ENCODE measurements around the gene IQCE.
"Not testable (repeated sequence)": the region's sequence is repeated elsewhere in the genome, so short reads cannot be mapped to it uniquely, and the experiment has no call there.

Gene IQCE

GRCh38 chr7:2525658-2526630 lies 32.8 kb upstream of the IQCE start:
- DNase-seq: no peak
- H3K4me3 Mint-ChIP-seq: no peak overlapping the region
- H3K9me3 Mint-ChIP-seq: no peaks in the 10 kb centered on the region
- peaks cover 30% of the 10 kb centered on the region for H3K36me3 Mint-ChIP-seq (ENCODE audit: low read depth)
- H3K27me3 Mint-ChIP-seq: no peaks in the 10 kb centered on the region
- H3K4me1 Mint-ChIP-seq (ENCODE audit: low read depth): peaks cover 74% of the 10 kb centered on the region
- H3K27ac Mint-ChIP-seq: no peak overlapping the region

GRCh38 chr7:2526659-2527504 lies 31.9 kb upstream of the IQCE start:
- no peaks in the 10 kb centered on the region for H3K27me3 Mint-ChIP-seq
- H3K36me3 Mint-ChIP-seq (ENCODE audit: low read depth): peaks cover 30% of the 10 kb centered on the region
- H3K4me3 Mint-ChIP-seq: no peak overlapping the region
- no peaks in the 10 kb centered on the region for H3K9me3 Mint-ChIP-seq
- no peak for DNase-seq
- peaks cover 73% of the 10 kb centered on the region for H3K4me1 Mint-ChIP-seq (ENCODE audit: low read depth)
- no peak overlapping the region for H3K27ac Mint-ChIP-seq

GRCh38 chr7:2527505-2528467 lies 31.0 kb upstream of the IQCE start:
- H3K27ac Mint-ChIP-seq: peak overlapping the region; percentile 87
- peaks cover 30% of the 10 kb centered on the region for H3K36me3 Mint-ChIP-seq (ENCODE audit: low read depth)
- H3K4me3 Mint-ChIP-seq: no peak overlapping the region
- DNase-seq: no peak
- H3K4me1 Mint-ChIP-seq (ENCODE audit: low read depth): peaks cover 64% of the 10 kb centered on the region
- H3K27me3 Mint-ChIP-seq: no peaks in the 10 kb centered on the region
- H3K9me3 Mint-ChIP-seq: no peaks in the 10 kb centered on the region

GRCh38 chr7:2528481-2529095 lies 30.2 kb upstream of the IQCE start:
- Mint-ChIP-seq H3K4me3 (no peak overlapping the region), H3K9me3 (no peaks in the 10 kb centered on the region), H3K4me1 (ENCODE audit: low read depth) (peaks cover 58% of the 10 kb centered on the region), H3K36me3 (ENCODE audit: low read depth) (peaks cover 27% of the 10 kb centered on the region), H3K27ac (peak overlapping the region; percentile 87), H3K27me3 (no peaks in the 10 kb centered on the region)
- no peak for DNase-seq

- Mint-ChIP-seq H3K27ac (peak overlapping the region; percentile 97), H3K9me3 (no peaks in the 10 kb centered on the region), H3K27me3 (no peaks in the 10 kb centered on the region), H3K36me3 (ENCODE audit: low read depth) (peaks cover 27% of the 10 kb centered on the region), H3K4me1 (ENCODE audit: low read depth) (peaks cover 54% of the 10 kb centered on the region), H3K4me3 (peak overlapping the region; percentile 73)
- peak; percentile 71 for DNase-seq
These were observed 29.4 kb upstream of the IQCE start for GRCh38 chr7:2529161-2530070.

GRCh38 chr7:2530071-2530987 lies 28.4 kb upstream of the IQCE start:
- Mint-ChIP-seq H3K27me3 (no peaks in the 10 kb centered on the region), H3K4me3 (peak overlapping the region; percentile 73), H3K36me3 (ENCODE audit: low read depth) (peaks cover 27% of the 10 kb centered on the region), H3K9me3 (no peaks in the 10 kb centered on the region), H3K27ac (peak overlapping the region; percentile 97), H3K4me1 (ENCODE audit: low read depth) (peaks cover 54% of the 10 kb centered on the region)
- peak; percentile 80 for DNase-seq

GRCh38 chr7:2530994-2531795 lies 27.6 kb upstream of the IQCE start:
- peaks cover 20% of the 10 kb centered on the region for H3K36me3 Mint-ChIP-seq (ENCODE audit: low read depth)
- DNase-seq, H3K9me3 Mint-ChIP-seq, H3K27me3 Mint-ChIP-seq: not testable (repeated sequence)
- H3K4me3 Mint-ChIP-seq: peak overlapping the region; percentile 73
- peak overlapping the region; percentile 97 for H3K27ac Mint-ChIP-seq
- peaks cover 47% of the 10 kb centered on the region for H3K4me1 Mint-ChIP-seq (ENCODE audit: low read depth)

GRCh38 chr7:2531796-2532110 lies 27.0 kb upstream of the IQCE start:
- H3K36me3 Mint-ChIP-seq (ENCODE audit: low read depth): peaks cover 15% of the 10 kb centered on the region
- H3K4me3 Mint-ChIP-seq, H3K27ac Mint-ChIP-seq, H3K27me3 Mint-ChIP-seq, DNase-seq, H3K9me3 Mint-ChIP-seq: not testable (repeated sequence)
- peaks cover 45% of the 10 kb centered on the region for H3K4me1 Mint-ChIP-seq (ENCODE audit: low read depth)

GRCh38 chr7:2532199-2532772 lies 26.5 kb upstream of the IQCE start:
- H3K36me3 Mint-ChIP-seq (ENCODE audit: low read depth): peaks cover 10% of the 10 kb centered on the region
- H3K27ac Mint-ChIP-seq: peak overlapping the region; percentile 53
- H3K9me3 Mint-ChIP-seq, H3K4me3 Mint-ChIP-seq, H3K27me3 Mint-ChIP-seq, DNase-seq: not testable (repeated sequence)
- H3K4me1 Mint-ChIP-seq (ENCODE audit: low read depth): peaks cover 40% of the 10 kb centered on the region

- not testable (repeated sequence) for H3K27me3 Mint-ChIP-seq; H3K27ac Mint-ChIP-seq; H3K4me3 Mint-ChIP-seq; H3K36me3 Mint-ChIP-seq (ENCODE audit: low read depth); DNase-seq; H3K9me3 Mint-ChIP-seq
- H3K4me1 Mint-ChIP-seq (ENCODE audit: low read depth): peaks cover 35% of the 10 kb centered on the region
These were observed 26.0 kb upstream of the IQCE start for GRCh38 chr7:2532816-2533215.

- not testable (repeated sequence) for H3K27me3 Mint-ChIP-seq; DNase-seq; H3K27ac Mint-ChIP-seq; H3K9me3 Mint-ChIP-seq; H3K36me3 Mint-ChIP-seq (ENCODE audit: low read depth); H3K4me3 Mint-ChIP-seq
- H3K4me1 Mint-ChIP-seq (ENCODE audit: low read depth): peaks cover 27% of the 10 kb centered on the region
These were observed 25.2 kb upstream of the IQCE start for GRCh38 chr7:2533566-2533965.
